CD4-positive, alpha-beta memory T cell (primary cell): Measurements from ENCODE around the gene SLC25A53. TPM values are rescaled to one million over a fixed set of nuclear protein-coding genes. Genes with fewer than 3 reads are reported as not detected.

Experiments
- CTCF ChIA-PET: fragments of 350-600 bp; sonication (Branson Sonifier 250); formaldehyde crosslinking; loops from one replicate; lab custom pipeline; 2021; ENCODE audit warnings: inconsistent platforms; ENCODE audit not compliant: partially characterized antibody; lab: Charles Lee
- POLR2A ChIA-PET: fragments of 350-600 bp; sonication (Branson Sonifier 250); formaldehyde crosslinking; loops from one replicate; lab custom pipeline; 2021; ENCODE audit not compliant: partially characterized antibody; lab: Charles Lee
- DNase-seq, 5 donors: peaks; one replicate each; pipeline versions ENCODE4 v3.0.0 to v3.0.0-alpha.2; 2020 to 2022; ENCODE audit warnings: mixed read lengths in 1 of 5
- H3K27ac ChIP-seq: one replicate; pipeline ENCODE4 v1.7.0; 2013; ENCODE audit warnings: low read depth, low read length
- H3K27me3 ChIP-seq: 2 replicates; pipeline ENCODE4 v1.7.0; 2013; ENCODE audit warnings: mild to moderate bottlenecking, low read length, moderate library complexity; ENCODE audit not compliant: insufficient read depth
- H3K36me3 ChIP-seq: 2 replicates; pipeline ENCODE4 v1.7.0; 2013; ENCODE audit warnings: mild to moderate bottlenecking, low read length, moderate library complexity; ENCODE audit not compliant: insufficient read depth
- H3K4me1 ChIP-seq: 2 replicates; pipeline ENCODE4 v1.7.0; 2013; ENCODE audit warnings: mild to moderate bottlenecking, low read length, moderate library complexity; ENCODE audit not compliant: insufficient read depth
- H3K4me3 ChIP-seq, 2 donors: one replicate each; pipeline ENCODE4 v1.7.0; 2013; ENCODE audit warnings: low read length in 2 of 2, mild to moderate bottlenecking in 1 of 2
- H3K9me3 ChIP-seq, 2 donors: one replicate each; pipeline ENCODE4 v1.7.0; 2013; ENCODE audit warnings: low read length in 2 of 2, control low read depth in 1 of 2; ENCODE audit not compliant: control insufficient read depth in 1 of 2
- H3K27ac Mint-ChIP-seq, 7 donors: one replicate each; pipeline ENCODE4 v1.8.0; 2020 to 2021; ENCODE audit warnings: mixed read lengths in 7 of 7, mild to moderate bottlenecking in 6 of 7, inconsistent platforms in 3 of 7, moderate library complexity in 3 of 7
- H3K27me3 Mint-ChIP-seq, 2 donors: one replicate each; pipeline ENCODE4 v1.8.0; 2020 to 2021; ENCODE audit warnings: mixed read lengths in 2 of 2
- H3K36me3 Mint-ChIP-seq, 2 donors: one replicate each; pipeline ENCODE4 v1.8.0; 2020 to 2021; ENCODE audit warnings: mixed read lengths in 2 of 2, inconsistent platforms in 1 of 2, mild to moderate bottlenecking in 1 of 2
- H3K4me1 Mint-ChIP-seq, 4 donors: one replicate each; pipeline ENCODE4 v1.8.0; 2020 to 2021; ENCODE audit warnings: mixed read lengths in 4 of 4, mild to moderate bottlenecking in 1 of 4
- H3K4me3 Mint-ChIP-seq, 8 donors: one replicate each; pipeline ENCODE4 v1.8.0; 2020 to 2021; ENCODE audit warnings: mixed read lengths in 8 of 8, mild to moderate bottlenecking in 7 of 8, moderate library complexity in 6 of 8, inconsistent platforms in 3 of 8
- H3K9me3 Mint-ChIP-seq, 8 donors: one replicate each; pipeline ENCODE4 v1.8.0; 2020 to 2021; ENCODE audit warnings: mixed read lengths in 8 of 8, mild to moderate bottlenecking in 5 of 8, inconsistent platforms in 3 of 8, moderate library complexity in 1 of 8
- intact Hi-C: fragments of 100-400 bp; cut with micrococcal nuclease; formaldehyde crosslinking; loops from one replicate; pipeline ENCODE4 v1.15.1; 2023
- polyA plus RNA-seq, 2 donors: library from polyadenylated mRNA; unstranded; fragments of 300-500 nt; fragmentation: Illumina TruSeq; gene quantifications; one replicate each; pipeline ENCODE4 v1.2.3, GENCODE V29; 2021
- total RNA-seq, 2 experiments: library from RNA; stranded (reverse); gene quantifications; one replicate each; pipeline ENCODE4 v1.2.3, GENCODE V29; 2021

The SLC25A53 gene, protein sequence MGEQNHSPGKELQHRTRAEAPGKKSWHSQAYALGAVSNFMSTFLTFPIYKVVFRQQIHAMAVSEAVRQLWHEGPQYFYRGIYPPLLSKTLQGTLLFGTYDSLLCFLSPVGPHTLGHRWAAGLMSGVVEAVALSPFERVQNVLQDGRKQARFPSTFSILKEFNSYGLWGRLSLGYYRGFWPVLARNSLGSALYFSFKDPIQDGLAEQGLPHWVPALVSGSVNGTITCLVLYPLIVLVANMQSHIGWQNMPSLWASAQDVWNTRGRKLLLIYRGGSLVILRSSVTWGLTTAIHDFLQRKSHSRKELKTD
- total RNA-seq: 10 to 100 TPM; 20.9 to 21.0 TPM
- polyA plus RNA-seq: 1 to 10 TPM; 7.1 to 9.6 TPM

DNA sequence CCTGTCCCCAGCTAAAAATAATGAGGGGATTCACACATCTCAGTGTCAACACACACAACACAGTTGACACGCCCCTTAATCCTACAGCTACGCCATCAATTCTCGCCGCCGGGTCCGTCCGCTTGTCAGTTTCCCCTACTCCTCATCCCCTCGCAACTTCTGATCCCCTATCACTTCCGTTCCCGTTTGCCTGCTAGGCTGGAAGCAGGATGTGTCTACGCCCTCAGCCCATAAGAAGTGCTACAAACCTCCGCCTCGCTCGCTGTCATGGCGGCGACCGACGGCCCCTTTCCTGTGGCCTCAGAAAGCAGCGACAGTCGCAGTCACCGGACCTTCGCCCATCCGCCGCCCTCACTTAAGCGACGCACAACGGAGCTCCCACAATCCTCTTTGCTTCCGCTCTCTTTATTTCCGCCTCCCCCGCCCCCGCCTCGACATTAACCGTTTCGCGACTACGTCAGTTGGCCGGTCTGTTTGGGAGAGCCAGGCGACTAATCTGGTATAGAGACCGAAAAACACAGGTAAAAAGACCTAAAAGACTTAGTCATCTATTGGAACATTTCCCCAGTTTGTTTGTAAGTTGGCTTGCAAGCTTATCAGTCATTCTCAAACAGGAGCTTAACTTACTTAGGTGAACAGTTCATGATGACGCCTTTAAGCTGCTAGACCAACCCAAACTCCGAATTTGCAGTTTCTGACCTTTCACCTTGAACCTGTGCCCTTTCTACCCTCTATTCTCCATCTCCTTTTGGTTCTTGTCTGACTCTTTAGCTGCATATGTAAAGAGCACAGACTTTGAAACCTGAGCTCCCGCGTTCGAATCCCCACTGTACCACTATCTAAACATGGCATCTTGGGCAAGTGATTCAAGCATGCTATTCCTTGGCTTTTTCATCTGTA, at the start of gene SLC25A53:
TSS of gene SLC25A53 (minus strand) at position 380 of the 900 bp plus-strand sequence. CDS start 51,752 bp downstream, outside the sequence.
- H3K36me3 Mint-ChIP-seq: peaks cover 0 to 10% of the 10 kb centered on the region in 2 donors
- peak within 1 kb of the TSS; percentile 71 to 78 for H3K4me3 ChIP-seq
- POLR2A ChIA-PET: interaction anchor here (0.6 to 2.1 kb wide), 10 partner anchors 10 to 471 kb away, joined by 3 to 70 read pairs (median 6); partner anchors contain the start of genes FAM199X, MORF4L2 and ZCCHC18
- peaks cover 19% of the 10 kb centered on the region for H3K4me1 ChIP-seq
- H3K27me3 ChIP-seq: no peaks in the 10 kb centered on the region
- peaks cover 4 to 33% (median 6%) of the 10 kb centered on the region in 4 donors for H3K4me1 Mint-ChIP-seq
- H3K27ac Mint-ChIP-seq: peak within 1 kb of the TSS; percentile 96 to 100 (median 99)
- H3K4me3 Mint-ChIP-seq: peak within 1 kb of the TSS; percentile 93 to 100 (median 96)
- intact Hi-C loops: loop anchor here (1.0 kb wide), 2 partner anchors 9 to 239 kb away; partner anchors contain the start of gene FAM199X
- H3K9me3 Mint-ChIP-seq: peaks cover 0 to 2% (median 0%) of the 10 kb centered on the region in 8 donors
- H3K9me3 ChIP-seq: no peaks in the 10 kb centered on the region
- H3K36me3 ChIP-seq: no peaks in the 10 kb centered on the region
- CTCF ChIA-PET: interaction anchor here (0.8 to 1.8 kb wide), 7 partner anchors 9 to 57 kb away, joined by 3 to 25 read pairs (median 4); partner anchors contain the start of gene FAM199X
- DNase-seq: peak; percentile 77 to 89 (median 81)
- no peaks in the 10 kb centered on the region for H3K27me3 Mint-ChIP-seq
- H3K27ac ChIP-seq: peak within 1 kb of the TSS; percentile 73

DNA sequence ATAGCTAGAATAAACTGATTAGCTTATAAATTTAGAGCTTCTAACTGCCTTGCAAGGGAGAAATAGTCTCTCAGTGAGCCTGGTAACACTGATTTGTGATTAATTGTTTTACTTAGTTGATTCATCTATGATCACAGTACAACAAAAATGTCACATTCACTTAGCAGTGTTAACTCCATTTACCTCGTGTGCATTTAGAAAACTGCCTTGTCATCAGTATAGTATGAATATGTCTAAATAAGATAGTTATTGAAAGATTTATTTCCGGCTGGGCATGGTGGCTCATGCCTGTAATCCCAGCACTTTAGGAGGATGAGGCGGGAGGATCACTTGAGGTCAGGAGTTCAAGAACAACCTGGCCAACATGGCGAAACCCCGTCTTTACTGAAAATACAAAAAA, 48.7 kb upstream of the SLC25A53 start:
- Histone ChIP-seq H3K4me1 (no peaks in the 10 kb centered on the region), H3K9me3 (no peaks in the 10 kb centered on the region), H3K4me3 (no peak overlapping the region), H3K27ac (no peak overlapping the region), H3K36me3 (no peaks in the 10 kb centered on the region), H3K27me3 (no peaks in the 10 kb centered on the region)
- no peaks in the 10 kb centered on the region for H3K9me3 Mint-ChIP-seq
- DNase-seq: no peak
- intact Hi-C loops: no loop called here
- peaks cover 0 to 3% of the 10 kb centered on the region in 2 donors for H3K36me3 Mint-ChIP-seq
- CTCF ChIA-PET: interaction anchor here (2.0 kb wide), 1 partner anchor 10 kb away, joined by 9 read pairs; no protein-coding TSS in a partner anchor
- H3K27ac Mint-ChIP-seq: no peak overlapping the region
- H3K27me3 Mint-ChIP-seq: peaks cover 0 to 2% of the 10 kb centered on the region in 2 donors
- H3K4me1 Mint-ChIP-seq: no peaks in the 10 kb centered on the region
- H3K4me3 Mint-ChIP-seq: no peak overlapping the region
- POLR2A ChIA-PET: no interaction called here

DNA sequence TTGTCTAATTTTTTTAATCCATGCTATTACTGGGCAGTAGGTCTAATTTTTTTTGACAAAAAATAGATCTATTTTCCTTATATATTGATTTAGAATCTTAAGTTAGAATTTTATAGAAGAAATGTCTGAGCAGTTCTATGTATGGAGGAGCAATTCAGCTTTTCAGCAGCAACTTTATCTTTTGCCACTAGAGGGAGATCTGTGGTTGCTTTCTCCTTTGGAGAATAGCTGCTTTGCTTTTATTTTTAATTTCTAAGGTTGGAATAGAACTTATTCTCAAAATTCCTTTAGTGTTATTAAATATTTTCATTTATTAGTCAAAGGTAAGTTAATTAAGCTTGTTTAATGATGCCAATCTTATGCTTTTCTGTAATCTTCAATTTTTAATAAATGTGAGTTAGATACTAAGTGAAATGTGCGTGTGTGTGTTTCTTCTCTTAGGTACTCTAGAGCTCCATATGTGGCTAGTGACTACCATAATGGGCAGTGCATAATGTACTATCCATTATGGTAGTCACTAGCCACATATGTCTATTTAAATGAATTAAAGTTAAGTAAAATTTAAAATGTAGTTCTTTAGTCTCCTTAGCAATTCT, 38.8 kb upstream of the SLC25A53 start:
- no peaks in the 10 kb centered on the region for H3K9me3 ChIP-seq
- Mint-ChIP-seq H3K4me3 (no peak overlapping the region), H3K27ac (no peak overlapping the region), H3K4me1 (peaks cover 0 to 2% (median under 1%) of the 10 kb centered on the region in 4 donors), H3K36me3 (peaks cover 0 to 8% of the 10 kb centered on the region in 2 donors), H3K27me3 (no peaks in the 10 kb centered on the region), H3K9me3 (no peaks in the 10 kb centered on the region)
- no peaks in the 10 kb centered on the region for H3K4me1 ChIP-seq
- peak in 4 of 5 donors; percentile 19 to 33 (median 26) for DNase-seq
- no peaks in the 10 kb centered on the region for H3K27me3 ChIP-seq
- peaks cover 4% of the 10 kb centered on the region for H3K36me3 ChIP-seq
- intact Hi-C loops: no loop called here
- CTCF ChIA-PET: interaction anchor here (0.9 to 2.0 kb wide), 9 partner anchors 9 to 39 kb away, joined by 3 to 9 read pairs (median 4); partner anchors contain the start of gene SLC25A53
- POLR2A ChIA-PET: no interaction called here
- H3K4me3 ChIP-seq: no peak overlapping the region
- H3K27ac ChIP-seq: no peak overlapping the region

DNA sequence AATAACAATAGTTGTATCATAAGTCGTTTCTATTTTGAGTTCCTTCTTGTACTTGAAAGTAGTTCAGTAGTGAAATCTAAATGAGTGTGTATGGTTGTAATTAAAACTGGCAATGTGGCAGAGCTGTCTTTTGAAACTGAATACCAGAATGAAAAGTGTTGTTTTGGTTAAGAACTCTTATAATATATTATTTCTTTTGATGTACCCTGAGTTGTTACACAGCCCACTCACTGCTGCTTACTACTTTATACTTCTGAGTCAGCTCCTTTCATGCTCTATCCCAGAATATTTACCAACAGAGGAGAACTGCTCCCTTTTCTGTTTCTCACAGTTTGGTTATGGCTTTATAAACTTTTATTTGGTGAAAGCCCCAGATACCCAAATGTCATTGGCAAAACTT, 38.2 kb upstream of the SLC25A53 start:
- Histone ChIP-seq H3K27me3 (no peaks in the 10 kb centered on the region), H3K4me1 (no peaks in the 10 kb centered on the region), H3K4me3 (no peak overlapping the region), H3K9me3 (no peaks in the 10 kb centered on the region), H3K36me3 (peaks cover 5% of the 10 kb centered on the region), H3K27ac (no peak overlapping the region)
- Mint-ChIP-seq H3K4me3 (no peak overlapping the region), H3K9me3 (no peaks in the 10 kb centered on the region), H3K27me3 (no peaks in the 10 kb centered on the region), H3K36me3 (peaks cover under 1 to 13% of the 10 kb centered on the region in 2 donors), H3K4me1 (peaks cover 0 to 2% (median under 1%) of the 10 kb centered on the region in 4 donors), H3K27ac (peak overlapping the region in 1 of 7 donors; percentile 41)
- intact Hi-C loops: no loop called here
- ChIA-PET POLR2A (no interaction called here), CTCF (interaction anchor here (0.9 to 2.0 kb wide), 7 partner anchors 9 to 38 kb away, joined by 3 to 9 read pairs (median 4); partner anchors contain the start of gene SLC25A53)
- DNase-seq: no peak

DNA sequence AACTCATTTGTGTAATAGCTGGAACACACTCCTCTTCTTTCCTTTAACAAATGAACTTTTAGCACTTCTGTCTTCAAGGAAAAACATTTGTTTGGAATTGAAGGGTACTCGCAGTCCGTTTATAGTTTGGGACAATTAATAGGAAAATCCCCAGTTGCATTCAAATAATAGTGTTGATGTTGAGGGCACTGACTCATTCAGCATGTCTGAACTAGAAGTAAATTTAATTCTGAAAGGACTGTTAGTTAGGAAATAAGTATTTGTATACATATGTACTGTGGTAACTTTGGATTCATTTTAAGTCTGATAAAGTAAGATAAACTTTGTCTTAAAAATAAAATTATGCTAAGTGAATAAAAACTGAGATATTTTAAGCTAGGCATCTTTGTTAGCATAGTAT, 36.7 kb upstream of the SLC25A53 start:
- ChIA-PET POLR2A (interaction anchor here (0.6 kb wide), 1 partner anchor 42 kb away, joined by 3 read pairs; no protein-coding TSS in a partner anchor), CTCF (no interaction called here)
- Mint-ChIP-seq H3K36me3 (peaks cover 5 to 28% of the 10 kb centered on the region in 2 donors), H3K27me3 (no peaks in the 10 kb centered on the region), H3K4me3 (no peak overlapping the region), H3K27ac (peak overlapping the region in 1 of 7 donors; percentile 13), H3K4me1 (peaks cover 0 to 2% (median under 1%) of the 10 kb centered on the region in 4 donors), H3K9me3 (no peaks in the 10 kb centered on the region)
- H3K27me3 ChIP-seq: no peaks in the 10 kb centered on the region
- H3K4me1 ChIP-seq: no peaks in the 10 kb centered on the region
- peaks cover 12% of the 10 kb centered on the region for H3K36me3 ChIP-seq
- no peak overlapping the region for H3K27ac ChIP-seq
- no peaks in the 10 kb centered on the region for H3K9me3 ChIP-seq
- intact Hi-C loops: no loop called here
- no peak for DNase-seq
- H3K4me3 ChIP-seq: no peak overlapping the region

DNA sequence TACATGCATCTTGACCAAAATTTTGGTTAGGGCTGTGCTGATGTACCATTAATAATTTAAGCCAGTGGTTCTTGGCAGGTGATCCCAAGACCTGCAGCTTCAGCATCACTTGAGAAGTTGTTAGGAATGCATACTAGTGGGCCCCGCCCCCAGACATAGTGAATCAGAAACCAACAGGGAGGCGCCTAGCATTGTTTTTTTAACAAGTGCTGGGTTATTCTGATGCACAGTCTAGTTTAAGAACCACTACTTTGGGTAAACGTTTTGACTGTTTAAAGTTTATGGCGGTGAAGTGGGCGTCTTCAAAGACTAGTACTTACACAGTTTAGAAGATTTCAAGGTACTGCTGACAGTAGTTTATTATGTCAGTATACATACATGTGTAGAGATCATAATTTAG, 33.0 kb upstream of the SLC25A53 start:
- peak overlapping the region in 3 of 7 donors; percentile 13 to 41 (median 27) for H3K27ac Mint-ChIP-seq
- intact Hi-C loops: no loop called here
- H3K4me3 ChIP-seq: no peak overlapping the region
- H3K4me3 Mint-ChIP-seq: no peak overlapping the region
- no peaks in the 10 kb centered on the region for H3K27me3 Mint-ChIP-seq
- ChIA-PET CTCF (interaction anchor here (1.1 kb wide), 1 partner anchor 9 kb away, joined by 3 read pairs; no protein-coding TSS in a partner anchor), POLR2A (no interaction called here)
- H3K27ac ChIP-seq: no peak overlapping the region
- no peaks in the 10 kb centered on the region for H3K9me3 Mint-ChIP-seq
- H3K36me3 Mint-ChIP-seq: peaks cover 13 to 42% of the 10 kb centered on the region in 2 donors
- no peak for DNase-seq
- H3K4me1 ChIP-seq: no peaks in the 10 kb centered on the region
- no peaks in the 10 kb centered on the region for H3K9me3 ChIP-seq
- peaks cover 19% of the 10 kb centered on the region for H3K36me3 ChIP-seq
- H3K4me1 Mint-ChIP-seq: peaks cover 0 to under 1% (median 0%) of the 10 kb centered on the region in 4 donors
- H3K27me3 ChIP-seq: no peaks in the 10 kb centered on the region
